SHP77 treated with DMSO at 0.1 percent for 48 hours (cell line): ENCODE measurements around the gene KDM4B.

Experiments used
- DNase-seq: peaks from one replicate; lab custom pipeline; 2025; lab: John Stamatoyannopoulos, UW

Gene KDM4B

DNA sequence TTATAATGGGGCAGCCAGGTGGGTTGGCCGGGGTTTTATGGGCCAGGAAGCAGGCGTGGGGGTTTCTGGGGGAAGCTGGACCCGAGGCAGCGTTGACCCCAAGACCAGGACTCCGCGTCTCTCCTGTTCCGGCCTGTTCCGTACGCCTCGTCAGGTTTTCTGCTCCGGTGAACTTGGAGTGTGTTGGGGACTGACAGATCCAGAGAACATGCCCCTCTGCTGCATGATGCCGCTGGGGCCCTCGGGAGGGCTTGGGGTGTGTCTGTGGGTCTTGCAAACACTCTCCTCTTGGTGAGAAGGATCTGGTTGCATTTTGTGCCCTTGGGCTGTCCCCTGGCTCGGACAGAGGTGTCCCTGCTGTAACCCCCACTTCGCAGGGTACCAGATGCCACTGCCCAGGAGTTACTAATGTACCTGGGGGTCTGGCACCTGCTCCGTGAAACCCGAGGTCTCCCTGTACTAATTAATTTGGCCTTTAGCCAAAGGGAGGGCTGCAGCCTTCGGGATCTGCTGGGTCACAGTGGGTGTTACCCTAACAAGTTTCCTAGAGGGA is 15.6 kb downstream of the KDM4B start:
- no peak for DNase-seq

DNA sequence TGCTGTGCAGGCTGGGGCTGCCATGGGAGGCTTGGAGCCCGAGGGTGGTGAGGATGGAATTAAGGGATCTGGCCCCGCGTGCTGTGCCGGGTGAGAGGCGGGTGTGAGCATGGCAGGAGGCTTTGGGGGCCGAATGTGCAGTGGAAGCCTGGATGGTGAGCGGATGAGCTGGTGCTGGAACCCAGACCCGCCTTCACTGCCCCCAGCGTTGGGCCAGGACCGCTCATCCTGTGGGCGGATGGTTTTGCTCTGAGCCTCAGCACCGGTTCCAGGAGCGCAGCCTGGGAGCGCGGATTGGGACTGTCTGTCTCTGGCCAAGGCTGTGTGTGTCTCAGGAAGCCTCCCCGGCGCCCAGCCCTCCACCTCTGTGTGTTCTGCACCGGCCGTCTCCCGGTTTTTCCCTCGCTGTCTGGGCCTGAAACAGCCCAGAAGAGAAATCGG is 16.7 kb downstream of the KDM4B start:
- no peak for DNase-seq

DNA sequence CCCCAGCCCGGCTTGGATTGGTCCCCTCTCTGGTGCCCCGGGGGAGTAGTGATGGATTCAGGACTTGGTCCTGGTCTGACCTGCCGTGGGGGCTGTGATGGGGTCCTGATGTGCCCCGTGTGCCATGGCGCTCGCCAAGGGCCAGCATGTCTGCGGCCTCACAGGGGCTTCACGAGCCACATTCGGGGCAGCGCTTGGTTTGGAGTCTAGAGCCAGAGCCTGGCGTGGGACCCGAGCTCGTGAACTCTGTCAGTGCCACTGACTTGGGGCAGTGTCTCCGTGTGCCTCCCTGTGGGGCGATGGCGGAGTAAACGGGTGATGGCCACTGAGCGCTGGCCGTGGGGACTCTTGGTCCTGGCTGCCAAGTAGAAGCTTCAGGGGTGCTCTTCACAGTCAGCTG is 17.1 kb downstream of the KDM4B start:
- no peak for DNase-seq

DNA sequence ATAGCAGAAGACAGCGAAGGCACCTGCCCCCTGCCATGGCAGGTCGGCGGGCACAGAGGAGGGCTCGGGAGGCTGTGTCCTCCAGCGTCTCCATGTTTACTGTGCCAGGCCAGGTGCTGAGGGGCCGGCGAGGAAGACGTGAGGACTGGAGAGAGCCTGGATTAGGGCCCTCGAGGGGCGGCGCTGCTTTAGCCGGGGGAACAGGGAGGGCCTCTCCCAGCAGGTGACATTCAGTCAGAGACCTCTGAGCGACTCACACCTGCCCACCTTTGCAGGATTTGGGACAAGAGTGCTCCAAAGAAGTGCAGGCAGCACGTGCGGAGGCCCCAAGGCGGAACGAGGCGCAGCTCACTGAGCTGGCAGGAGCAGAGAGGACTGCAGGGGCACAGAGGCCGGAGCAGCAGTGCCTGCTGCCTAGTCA is 17.6 kb downstream of the KDM4B start:
- DNase-seq: no peak

DNA sequence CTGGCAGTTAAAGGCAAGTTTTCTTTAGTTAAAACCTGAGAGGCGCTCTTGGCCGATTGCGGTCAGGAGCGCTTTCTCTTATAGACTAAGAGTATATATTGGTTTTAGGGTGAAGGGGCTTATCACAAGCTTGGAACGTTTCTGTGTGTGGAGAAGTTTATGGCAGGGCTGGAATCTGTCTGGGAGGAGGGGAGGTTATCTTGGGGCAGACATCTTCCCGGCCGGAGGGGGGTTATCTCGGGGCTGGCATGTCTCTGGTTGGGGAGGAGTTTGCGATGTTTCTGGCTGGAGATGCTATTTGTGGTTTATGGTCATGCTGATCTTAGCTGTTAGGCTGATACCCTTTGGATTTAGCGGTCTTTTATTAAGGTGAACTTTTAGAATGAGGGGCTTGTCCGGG is 18.3 kb downstream of the KDM4B start:
- no peak for DNase-seq

DNA sequence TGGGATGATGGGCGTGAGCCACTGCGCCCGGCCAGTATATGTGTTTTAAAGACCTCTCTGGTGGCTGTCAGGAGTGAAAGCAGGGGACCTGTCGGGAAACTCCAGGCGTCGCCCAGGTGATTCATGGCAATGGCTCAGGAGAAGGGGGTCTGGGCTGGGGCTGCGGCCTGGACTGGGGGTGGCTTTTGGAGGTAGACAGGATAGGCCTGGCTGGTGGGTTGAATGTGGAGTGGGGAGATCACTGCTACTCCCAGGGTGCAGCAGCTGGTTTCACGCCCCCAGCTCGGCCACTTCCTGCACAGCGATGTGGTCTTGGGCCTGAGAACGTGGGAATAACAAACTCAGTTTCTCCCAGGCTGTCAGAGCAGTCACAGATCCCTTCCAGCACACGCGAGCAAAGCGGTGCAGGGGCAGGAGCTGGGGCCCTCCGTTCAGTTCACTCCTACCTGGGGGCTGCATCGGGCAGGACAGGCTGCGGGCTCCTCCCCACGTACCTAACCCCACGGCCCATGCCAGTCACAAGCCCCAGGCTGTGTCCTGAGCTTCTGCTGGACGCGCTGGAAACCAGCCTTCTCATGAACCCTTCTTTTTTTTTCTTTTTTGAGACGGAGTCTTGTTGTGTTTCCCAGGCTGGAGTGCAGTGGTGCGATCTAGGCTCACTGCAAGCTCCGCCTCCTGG is 18.9 kb downstream of the KDM4B start:
- no peak for DNase-seq

DNA sequence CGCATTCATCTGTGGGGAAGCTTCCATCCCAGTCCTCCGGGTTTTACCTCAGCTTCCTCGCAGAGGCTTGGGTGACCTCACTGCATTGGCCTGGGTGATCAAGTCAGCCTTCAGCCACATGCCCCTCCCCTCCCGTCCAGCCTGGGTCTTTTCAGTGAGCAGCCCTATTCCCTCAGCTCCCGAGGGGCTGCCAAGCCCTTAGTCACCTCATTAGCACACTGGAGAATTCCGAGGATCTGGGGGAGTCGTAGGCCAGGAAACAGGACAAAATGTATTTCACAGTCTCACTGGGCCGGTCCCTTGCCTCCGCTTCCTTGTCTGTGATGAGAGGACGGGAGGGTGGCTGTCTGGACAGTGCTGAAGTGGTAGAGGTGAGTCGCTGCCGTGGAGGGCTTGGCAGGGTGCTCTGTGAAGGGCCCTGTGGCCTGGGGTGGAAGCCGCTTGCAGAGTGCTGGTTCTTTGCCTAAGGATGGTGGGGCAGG is 19.9 kb downstream of the KDM4B start:
- DNase-seq: no peak

DNA sequence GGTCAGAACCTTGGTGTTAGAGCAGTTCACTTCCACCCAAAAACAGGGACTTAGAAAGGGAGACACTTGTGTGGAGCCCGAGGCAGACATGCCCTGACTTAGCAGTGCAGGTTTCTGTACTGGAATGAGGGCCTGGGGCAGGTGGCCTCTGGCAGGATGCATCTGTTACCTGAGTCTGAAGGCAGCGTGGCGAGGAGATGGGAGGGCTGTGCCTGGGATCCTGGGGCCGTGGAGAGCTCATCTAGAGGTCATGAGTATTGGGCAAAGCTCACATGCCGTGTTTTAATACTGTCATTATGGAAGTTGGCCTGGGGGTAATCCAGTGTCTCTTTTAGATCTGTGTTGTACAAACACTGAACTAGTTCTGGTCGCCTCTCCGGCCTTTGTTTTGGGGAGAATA is 21.4 kb downstream of the KDM4B start:
- no peak for DNase-seq

DNA sequence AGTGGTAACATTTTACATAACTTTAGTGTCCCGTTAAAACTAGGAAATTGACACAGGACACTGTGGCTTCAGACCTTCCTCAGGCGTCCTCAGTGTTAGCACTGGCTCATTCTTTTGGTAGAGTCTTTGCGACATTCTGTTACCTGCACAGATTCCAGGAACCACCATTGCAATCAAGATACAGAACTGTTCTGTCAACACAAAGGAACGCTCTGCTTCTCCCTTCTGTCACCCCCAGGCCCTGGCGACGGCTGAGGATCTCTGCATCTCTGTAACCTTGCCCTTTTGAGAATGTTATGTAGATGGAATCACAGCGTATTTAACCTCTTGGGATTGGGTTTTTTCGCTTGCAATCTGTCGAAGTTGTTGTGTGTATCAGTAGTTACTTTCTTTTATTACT is 22.6 kb downstream of the KDM4B start:
- DNase-seq: no peak

DNA sequence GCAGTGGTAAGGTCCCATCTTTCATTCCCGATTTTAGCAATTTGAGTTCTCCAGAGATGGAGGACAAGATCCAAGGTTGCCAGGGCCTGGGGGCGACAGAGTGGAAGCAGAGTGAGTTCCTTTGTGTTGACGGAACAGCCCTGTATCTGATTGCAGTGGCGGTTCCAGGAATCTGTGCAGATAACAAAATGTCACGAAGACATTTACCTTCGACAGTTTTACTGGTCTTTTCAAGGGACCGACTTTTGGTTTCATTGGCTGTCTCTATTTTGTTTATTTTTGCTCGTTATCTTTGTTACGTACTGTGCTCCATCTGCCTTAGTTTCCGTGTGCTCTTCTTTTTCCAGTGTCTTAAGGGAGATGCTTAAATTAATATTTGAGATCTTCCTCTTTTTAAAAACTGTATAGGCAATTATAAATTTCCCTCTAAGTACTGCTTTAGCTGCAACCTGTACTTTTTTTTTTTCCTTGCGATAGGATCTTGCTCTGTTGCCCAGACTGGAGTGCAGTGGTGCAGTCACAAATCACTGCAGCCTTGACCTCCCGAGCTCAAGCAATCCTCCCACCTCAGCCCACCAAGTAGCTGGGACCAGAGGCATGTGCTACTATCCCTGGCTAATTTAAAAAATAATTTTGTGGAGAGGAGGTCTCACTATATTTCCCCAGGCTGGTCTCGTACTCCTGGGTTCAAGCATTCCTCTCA is 23.2 kb downstream of the KDM4B start:
- DNase-seq: no peak

DNA sequence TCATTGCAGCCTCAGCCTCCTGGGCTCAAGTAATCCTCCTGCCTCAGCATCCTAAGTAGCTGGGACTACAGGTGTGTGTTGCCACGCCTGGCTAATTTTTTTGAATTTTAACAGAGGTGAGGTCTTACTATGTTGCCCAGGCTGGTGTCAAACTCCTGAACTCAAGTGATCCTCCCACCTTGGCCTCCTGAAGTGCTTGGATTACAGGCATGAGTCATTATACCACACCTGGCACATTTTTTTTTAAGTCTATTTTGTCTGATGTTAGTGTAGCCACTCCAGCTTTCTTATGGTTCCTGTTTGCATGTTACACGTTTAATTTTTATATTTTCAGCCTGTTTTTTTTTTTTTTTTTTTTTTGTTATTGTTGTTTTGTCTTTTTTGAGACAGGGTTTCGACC is 24.8 kb downstream of the KDM4B start:
- no peak for DNase-seq

DNA sequence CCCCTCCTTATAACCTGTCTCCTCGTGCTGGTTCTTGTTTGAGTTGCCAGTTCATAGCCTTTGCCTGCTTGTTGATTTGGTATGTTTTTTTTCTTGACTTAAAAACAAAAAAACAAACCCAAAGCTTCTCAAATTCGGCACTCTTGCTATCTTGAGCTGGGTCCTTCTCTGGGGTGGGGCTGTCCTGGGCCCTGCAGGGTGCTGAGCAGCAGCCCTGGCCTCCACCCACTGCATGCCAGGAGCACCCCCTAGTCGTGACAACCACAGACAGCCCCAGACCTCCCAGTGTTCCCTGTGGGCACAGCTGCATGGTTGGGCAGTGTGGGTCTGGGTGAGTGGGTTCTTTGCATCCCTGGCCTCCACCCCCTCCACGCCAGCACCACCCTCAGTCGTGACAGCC is 27.8 kb downstream of the KDM4B start:
- no peak for DNase-seq

DNA sequence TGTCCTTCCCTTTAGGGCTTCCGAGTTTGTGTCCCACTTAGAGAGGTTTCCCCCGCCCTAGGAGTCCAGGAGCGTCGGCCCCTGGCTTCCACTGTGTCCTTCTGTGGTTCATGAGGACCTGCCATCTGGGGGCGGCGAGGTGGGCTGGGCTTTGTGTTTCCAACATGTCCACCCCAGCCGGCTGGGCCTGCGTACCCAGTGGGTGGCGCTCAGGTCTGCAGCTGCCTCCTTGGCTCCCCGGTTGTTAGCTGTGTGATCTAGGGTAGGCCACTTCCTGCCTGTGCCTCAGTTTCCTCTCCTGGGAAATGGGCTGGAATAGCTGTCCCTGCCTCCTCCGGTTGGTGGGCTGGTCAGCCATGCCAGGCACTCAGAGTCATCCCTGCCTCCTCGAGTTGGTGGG is 28.4 kb downstream of the KDM4B start:
- no peak for DNase-seq

DNA sequence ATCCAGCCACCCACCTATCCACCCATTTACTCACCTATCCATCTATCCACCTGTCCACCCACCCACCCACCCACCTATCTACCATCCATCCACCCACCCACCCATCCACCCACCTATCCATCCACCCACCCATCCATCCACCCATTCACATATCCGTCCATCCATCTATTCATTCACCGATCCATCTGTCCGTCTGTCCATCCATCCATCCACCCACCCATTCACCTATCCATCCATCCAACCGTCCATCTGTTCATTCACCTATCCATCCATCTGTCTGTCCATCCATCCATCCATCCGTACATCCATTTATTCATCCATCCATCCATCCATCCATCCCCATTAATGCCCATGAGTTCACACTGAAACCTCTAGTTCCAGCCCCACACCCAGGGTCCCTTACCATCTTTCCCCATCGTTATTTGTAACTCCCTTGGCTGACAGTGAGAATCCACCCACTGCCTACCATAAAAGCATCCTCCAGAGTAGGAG is 31.3 kb downstream of the KDM4B start:
- no peak for DNase-seq

DNA sequence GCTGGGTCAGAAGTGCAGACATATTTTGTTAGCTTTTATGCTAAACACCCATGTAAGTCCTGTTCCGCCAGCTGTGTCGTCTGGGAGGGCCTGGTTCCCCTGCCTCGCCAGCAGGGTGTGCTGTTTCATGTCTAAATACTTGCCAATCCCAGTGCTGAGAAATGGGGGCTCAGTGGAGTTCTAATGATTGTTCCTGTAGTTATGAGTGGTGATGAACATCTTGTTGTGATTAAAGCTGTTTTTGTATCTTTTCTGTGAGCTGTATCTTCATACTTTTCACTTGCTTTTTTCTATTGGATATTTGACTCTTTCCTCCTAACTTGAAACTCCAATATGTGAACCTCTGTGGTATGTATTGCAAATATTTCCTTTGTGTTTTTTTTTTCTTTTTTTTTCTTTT is 32.7 kb downstream of the KDM4B start:
- peak; percentile 30 for DNase-seq

DNA sequence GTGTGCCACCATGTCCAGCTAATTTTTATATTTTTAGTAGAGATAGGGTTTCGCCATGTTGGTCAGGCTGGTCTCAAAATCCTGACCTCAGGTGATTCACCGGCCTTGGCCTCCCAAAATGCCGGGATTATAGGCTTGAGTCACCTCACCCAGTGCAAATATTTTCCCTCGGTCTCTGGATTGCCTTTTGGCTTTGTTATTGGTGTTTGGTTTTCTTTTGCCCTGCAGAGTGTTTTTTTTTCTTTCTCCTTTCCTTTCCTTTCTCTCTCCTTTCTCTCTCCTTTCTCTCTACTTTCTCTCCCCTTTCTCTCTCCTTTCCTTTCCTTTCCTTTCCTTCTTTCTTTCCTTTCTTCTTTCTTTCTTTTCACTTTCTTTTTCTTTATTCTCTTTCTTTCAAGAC is 33.2 kb downstream of the KDM4B start:
- no peak for DNase-seq

DNA sequence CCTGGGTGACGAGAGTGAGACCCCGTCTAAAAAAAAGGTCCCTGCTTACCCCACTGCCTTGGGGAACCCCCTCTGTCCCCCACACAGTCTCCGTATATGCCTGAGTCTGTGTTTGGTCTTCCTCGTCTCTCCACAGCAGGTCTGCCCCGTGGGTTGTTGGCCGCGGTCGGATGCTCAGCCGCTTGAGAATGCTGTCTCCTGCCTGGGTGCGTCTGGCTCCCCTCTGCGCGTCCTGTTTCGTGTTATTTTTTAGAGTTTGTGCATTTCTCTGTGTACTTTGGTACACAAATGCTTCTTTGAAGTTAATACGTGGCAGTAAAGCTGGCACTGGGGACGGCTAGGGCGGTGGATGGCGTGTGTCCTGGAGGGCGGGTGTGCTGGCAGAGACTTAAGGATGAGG is 34.9 kb downstream of the KDM4B start:
- no peak for DNase-seq

DNA sequence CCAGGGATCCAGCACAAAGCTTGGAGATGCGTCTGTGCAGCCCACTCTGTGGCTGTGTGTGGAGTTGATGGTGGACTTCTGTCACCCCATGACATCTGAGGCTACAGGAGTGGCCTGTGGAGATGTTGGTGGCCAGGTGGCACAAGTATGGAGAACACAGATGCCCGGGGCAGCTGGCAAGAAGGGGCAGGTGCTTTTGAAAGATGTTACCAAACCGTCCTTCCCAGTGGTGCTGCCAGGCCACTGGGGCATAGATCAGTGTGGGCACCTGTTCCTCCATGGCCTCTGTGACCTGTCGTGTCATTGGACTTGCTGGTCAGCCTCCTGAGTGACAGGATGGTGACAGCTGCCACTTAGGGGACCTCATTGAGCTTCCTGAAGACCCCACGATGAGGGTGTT is 36.2 kb downstream of the KDM4B start:
- no peak for DNase-seq

DNA sequence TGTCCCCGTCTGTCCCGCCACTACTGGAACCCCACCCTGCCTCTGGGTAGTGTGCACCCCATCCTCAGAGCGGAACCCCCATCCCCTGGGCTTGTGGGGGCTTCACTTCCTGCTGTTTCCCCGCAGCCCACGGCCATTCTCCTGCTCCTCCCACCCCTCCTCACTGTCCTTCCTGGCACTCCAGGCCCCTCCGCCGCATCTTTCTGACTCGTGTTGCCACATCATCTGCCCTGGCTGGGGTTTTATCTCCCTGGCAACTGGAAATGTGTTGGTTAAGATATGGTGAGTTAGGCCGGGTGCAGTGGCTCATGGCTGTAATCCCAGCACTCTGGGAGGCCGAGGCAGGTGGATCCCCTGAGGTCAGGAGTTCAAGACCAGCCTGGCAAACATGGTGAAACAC is 37.3 kb downstream of the KDM4B start:
- DNase-seq: no peak

DNA sequence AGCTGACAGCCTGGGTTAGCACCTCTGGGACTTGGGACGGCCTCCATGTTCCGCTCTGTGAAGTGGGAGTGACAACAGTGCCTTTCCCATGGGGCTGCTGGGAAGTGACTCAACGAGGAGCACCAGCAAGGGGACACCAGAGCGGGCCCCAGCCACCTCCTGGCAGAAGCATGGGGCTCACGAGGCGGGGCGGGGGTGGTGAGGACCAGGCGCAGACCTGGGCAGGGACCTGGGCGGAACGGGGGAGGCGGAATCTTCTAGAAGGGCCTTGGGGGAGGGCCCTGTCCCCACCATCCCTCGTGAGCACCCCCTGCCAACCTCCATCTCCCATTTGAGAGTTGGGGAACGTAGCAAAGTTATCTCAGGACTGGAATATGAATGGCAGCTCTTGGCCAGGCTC is 37.9 kb downstream of the KDM4B start:
- no peak for DNase-seq

DNA sequence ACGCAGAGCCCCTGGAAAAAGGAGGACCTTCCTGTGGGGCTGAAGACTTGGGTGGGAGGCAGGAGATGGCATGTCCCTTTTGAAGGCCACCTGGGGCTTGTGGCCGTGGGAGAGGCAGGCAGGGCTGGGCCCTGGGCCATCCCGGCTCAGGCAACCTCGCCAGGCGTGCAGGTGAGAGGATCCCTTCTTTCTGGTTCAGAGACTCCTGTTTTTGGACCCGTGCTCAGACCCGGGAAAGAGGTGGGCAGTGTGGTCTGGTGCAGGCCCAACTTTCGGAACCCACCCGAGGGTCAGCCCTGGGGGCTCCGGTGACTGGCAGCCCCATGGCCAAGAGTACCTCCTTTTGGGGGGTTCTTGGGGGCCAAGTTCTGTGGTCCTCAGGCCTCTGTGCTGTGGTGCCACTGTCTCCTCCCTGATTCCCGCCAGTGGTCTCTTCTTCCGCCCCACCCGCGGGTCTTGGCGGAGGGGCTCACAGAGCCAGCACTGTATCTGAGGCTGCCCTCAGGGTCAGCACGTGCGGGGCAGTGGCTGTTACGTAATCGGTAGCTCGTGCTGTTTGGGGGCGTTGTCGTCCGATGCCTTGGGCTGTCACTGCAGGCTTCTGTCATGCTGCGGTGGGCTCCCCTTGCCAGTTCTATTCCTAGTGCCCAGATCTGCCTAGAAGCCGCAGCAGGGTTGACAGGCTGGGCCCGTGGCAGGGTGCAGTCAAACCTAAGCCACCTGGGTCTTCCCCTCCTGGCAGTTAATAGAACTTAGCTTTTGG is 42.7 kb downstream of the KDM4B start:
- DNase-seq: no peak

DNA sequence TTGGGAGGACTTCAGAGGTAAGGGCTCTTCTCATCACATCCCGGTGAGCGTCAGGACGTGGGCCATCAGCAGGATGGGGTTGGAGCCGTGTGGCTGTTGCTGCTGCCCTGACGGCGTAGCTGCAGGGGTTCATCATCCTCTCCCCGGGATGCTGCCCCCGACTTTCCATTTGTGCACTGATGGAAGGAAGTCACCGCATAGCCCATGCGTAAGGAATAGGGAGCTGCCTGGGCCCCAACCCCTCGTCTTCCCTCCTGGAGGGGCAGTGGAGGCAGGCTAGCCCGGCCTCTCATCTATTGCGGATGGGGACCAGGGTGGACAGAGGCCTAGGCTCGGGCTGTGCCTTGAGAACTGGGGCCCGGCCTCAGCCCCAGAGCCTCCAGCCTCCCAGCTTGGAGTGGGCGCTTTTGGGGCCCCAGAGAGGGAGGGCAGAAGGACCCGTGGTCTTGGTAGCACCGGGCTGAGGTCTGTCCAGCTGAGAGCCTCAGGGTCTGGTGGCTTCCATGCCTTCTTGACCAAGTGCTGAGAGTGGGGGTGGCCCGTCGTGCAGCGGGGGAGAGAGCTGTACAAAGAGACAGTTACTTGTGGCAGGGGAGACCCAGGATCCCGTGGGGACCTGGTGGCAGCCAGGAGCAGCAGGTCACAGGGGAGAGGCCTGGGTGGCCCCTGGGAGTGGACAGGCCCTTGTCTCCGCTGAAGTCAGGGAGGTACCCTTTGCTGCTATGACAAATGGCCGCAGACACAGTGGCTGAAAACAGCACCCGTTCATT is 44.0 kb downstream of the KDM4B start:
- no peak for DNase-seq
